A673 (cell line): ENCODE results near the gene DLG5.

Experiments
- CTCF ChIP-seq: fragments of 300-800, 200-600 bp; sonication (generic); conservative IDR thresholded peaks from 2 replicates; pipeline ENCODE4 v1.5.1; 2017; ENCODE audit warnings: low read depth, mild to moderate bottlenecking, antibody characterized with exemption, low read length, moderate library complexity, mixed read lengths
- EZH2 ChIP-seq: fragments of 200-600 bp; sonication (generic); IDR thresholded peaks from 2 replicates; pipeline ENCODE4 v1.6.1; 2017; ENCODE audit warnings: borderline replicate concordance, low read depth, mild to moderate bottlenecking, mixed read lengths, antibody characterized with exemption, low read length; ENCODE audit not compliant: poor library complexity, severe bottlenecking

- no peak for TF ChIP-seq CTCF
- no peak for TF ChIP-seq EZH2
Observed at GRCh38 chr10:77825965-77826364, 100.6 kb downstream of the DLG5 start.
